Measurements from ENCODE around the gene FTO. TPM values are rescaled to one million over a fixed set of nuclear protein-coding genes. Genes with fewer than 3 reads are reported as not detected.

The FTO gene
- total RNA-seq, 1 experiment from 2014 or later, result 55.0 TPM

DNA sequence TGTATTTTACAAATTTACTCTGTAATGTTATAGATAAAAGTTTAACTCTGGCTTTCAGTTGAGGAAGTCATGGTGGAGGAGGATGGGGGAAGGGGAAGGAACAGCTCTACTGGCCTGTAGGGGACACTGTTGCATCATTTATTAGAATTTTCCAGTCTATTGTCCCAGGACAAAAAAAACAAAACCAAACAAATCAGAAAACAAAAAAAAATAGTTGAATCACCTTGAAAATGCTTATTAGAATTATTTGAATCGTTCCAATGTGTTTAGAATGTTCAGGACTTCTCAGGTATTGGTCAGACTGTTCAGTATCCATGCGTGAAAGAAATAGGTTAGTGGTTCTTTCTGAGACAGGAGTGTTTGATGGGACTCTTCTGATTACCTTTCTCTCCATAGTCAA is 242.0 kb downstream of the FTO start:
- ChIA-PET POLR2A (interaction anchor here (0.7 to 1.6 kb wide), 8 partner anchors 40 to 990 kb away, joined by 3 to 6 read pairs (median 3); no protein-coding TSS in a partner anchor), CTCF (interaction anchor here (0.7 to 2.6 kb wide), 8 partner anchors 13 to 1182 kb away, joined by 3 to 11 read pairs (median 4); no protein-coding TSS in a partner anchor)
- H3K4me1 Mint-ChIP-seq (ENCODE audit: insufficient read depth, unreplicated experiment), result peaks cover 6% of the 10 kb centered on the region
- peak overlapping the region; percentile 63 for H3K27ac Mint-ChIP-seq (ENCODE audit: low read depth, unreplicated experiment)
- H3K4me3 Mint-ChIP-seq (ENCODE audit: unreplicated experiment), result no peak overlapping the region
- TF ChIP-seq, protein P1, sequence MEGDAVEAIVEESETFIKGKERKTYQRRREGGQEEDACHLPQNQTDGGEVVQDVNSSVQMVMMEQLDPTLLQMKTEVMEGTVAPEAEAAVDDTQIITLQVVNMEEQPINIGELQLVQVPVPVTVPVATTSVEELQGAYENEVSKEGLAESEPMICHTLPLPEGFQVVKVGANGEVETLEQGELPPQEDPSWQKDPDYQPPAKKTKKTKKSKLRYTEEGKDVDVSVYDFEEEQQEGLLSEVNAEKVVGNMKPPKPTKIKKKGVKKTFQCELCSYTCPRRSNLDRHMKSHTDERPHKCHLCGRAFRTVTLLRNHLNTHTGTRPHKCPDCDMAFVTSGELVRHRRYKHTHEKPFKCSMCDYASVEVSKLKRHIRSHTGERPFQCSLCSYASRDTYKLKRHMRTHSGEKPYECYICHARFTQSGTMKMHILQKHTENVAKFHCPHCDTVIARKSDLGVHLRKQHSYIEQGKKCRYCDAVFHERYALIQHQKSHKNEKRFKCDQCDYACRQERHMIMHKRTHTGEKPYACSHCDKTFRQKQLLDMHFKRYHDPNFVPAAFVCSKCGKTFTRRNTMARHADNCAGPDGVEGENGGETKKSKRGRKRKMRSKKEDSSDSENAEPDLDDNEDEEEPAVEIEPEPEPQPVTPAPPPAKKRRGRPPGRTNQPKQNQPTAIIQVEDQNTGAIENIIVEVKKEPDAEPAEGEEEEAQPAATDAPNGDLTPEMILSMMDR (IDR thresholded peaks at IDR 0.05; ENCODE audit: unreplicated experiment), result peak; percentile 54
- DNase-seq (ENCODE audit: unreplicated experiment), result peak; percentile 53
- peaks cover 6% of the 10 kb centered on the region for H3K36me3 Mint-ChIP-seq (ENCODE audit: insufficient read depth, unreplicated experiment)
- no peaks in the 10 kb centered on the region for H3K9me3 Mint-ChIP-seq (ENCODE audit: unreplicated experiment)
- no TSS peak for BruUV-seq (replicated peaks)
- H3K27me3 Mint-ChIP-seq (ENCODE audit: insufficient read depth, unreplicated experiment), result no peaks in the 10 kb centered on the region
- intact Hi-C loops (cut with micrococcal nuclease), result loop anchor here (2.0 to 10.0 kb wide), 2 partner anchors 171 to 339 kb away; no protein-coding TSS in a partner anchor

DNA sequence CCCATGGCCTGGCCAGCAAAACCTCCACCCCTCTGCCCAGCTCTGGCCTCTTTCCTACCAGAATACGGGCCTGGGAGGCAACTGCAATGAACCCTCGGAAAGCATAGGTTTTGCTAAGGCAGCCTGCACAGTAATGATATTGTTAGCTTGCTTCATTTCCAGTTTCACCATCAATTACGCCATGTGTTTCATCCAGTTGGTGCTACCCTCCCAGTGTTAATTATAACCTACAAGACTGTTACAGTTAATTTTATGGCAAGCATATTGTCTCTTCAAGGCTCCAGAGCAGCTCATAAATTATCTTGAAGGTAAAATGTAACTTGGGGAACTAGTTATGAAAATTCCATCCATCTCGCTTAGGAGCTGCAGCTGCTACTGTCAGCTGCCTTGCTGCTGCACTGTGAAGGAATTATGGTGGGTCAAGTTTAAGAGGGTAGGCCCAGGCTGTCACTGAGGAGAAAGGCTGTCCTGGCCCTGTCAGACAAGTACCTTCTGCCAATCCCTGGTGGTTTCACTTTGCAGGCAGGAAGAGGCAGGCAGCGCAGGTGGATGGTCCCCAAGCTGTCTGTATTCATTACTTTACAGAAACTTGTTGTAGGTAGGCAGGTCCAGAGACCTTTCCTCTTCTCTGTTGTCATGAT is 242.9 kb downstream of the FTO start:
- Mint-ChIP-seq H3K4me3 (ENCODE audit: unreplicated experiment) (no peak overlapping the region), H3K9me3 (ENCODE audit: unreplicated experiment) (no peaks in the 10 kb centered on the region), H3K27me3 (ENCODE audit: insufficient read depth, unreplicated experiment) (no peaks in the 10 kb centered on the region), H3K4me1 (ENCODE audit: insufficient read depth, unreplicated experiment) (peaks cover 6% of the 10 kb centered on the region), H3K36me3 (ENCODE audit: insufficient read depth, unreplicated experiment) (peaks cover 6% of the 10 kb centered on the region), H3K27ac (ENCODE audit: low read depth, unreplicated experiment) (no peak overlapping the region)
- TF ChIP-seq, protein P1 (IDR thresholded peaks at IDR 0.05; ENCODE audit: unreplicated experiment), result no peak
- CTCF ChIA-PET, result interaction anchor here (0.6 to 2.6 kb wide), 7 partner anchors 172 to 983 kb away, joined by 3 to 11 read pairs (median 3); no protein-coding TSS in a partner anchor
- intact Hi-C loops (cut with micrococcal nuclease), result loop anchor here (2.0 to 10.0 kb wide), 2 partner anchors 172 to 338 kb away; no protein-coding TSS in a partner anchor
- no peak for DNase-seq (ENCODE audit: unreplicated experiment)
- POLR2A ChIA-PET, result interaction anchor here (0.8 to 1.6 kb wide), 7 partner anchors 19 to 981 kb away, joined by 3 to 6 read pairs (median 3); no protein-coding TSS in a partner anchor
- no TSS peak for BruUV-seq (replicated peaks)

DNA sequence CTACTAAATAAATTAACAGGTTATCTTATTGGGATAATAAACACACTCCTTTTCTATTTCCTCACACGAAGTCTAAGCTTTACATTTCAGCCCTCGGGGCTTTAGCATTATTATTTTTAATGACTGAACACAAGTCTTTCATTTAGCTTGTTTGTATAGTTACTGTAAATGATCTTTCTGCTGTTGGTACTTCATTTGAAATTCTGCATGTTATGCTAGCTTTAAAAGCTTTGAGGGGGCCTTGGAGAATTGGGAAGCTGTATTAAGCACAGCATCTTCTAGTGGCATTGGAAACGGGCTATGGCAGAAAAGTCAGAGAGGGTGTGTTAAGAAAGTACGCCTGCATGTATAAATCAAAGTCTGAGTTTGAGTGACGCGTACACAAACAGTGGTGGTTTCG is 243.7 kb downstream of the FTO start:
- TF ChIP-seq, protein P1 (IDR thresholded peaks at IDR 0.05; ENCODE audit: unreplicated experiment), result no peak
- ChIA-PET POLR2A (interaction anchor here (0.8 to 1.6 kb wide), 4 partner anchors 18 to 178 kb away, joined by 3 to 5 read pairs (median 3); no protein-coding TSS in a partner anchor), CTCF (interaction anchor here (0.7 to 2.6 kb wide), 5 partner anchors 173 to 982 kb away, joined by 3 to 11 read pairs (median 4); no protein-coding TSS in a partner anchor)
- Mint-ChIP-seq H3K4me1 (ENCODE audit: insufficient read depth, unreplicated experiment) (peaks cover 14% of the 10 kb centered on the region), H3K4me3 (ENCODE audit: unreplicated experiment) (no peak overlapping the region), H3K36me3 (ENCODE audit: insufficient read depth, unreplicated experiment) (peaks cover 6% of the 10 kb centered on the region), H3K27me3 (ENCODE audit: insufficient read depth, unreplicated experiment) (no peaks in the 10 kb centered on the region), H3K9me3 (ENCODE audit: unreplicated experiment) (no peaks in the 10 kb centered on the region), H3K27ac (ENCODE audit: low read depth, unreplicated experiment) (no peak overlapping the region)
- no TSS peak for BruUV-seq (replicated peaks)
- intact Hi-C loops (cut with micrococcal nuclease), result loop anchor here (2.0 to 10.0 kb wide), 2 partner anchors 173 to 337 kb away; no protein-coding TSS in a partner anchor
- DNase-seq (ENCODE audit: unreplicated experiment), result no peak

DNA sequence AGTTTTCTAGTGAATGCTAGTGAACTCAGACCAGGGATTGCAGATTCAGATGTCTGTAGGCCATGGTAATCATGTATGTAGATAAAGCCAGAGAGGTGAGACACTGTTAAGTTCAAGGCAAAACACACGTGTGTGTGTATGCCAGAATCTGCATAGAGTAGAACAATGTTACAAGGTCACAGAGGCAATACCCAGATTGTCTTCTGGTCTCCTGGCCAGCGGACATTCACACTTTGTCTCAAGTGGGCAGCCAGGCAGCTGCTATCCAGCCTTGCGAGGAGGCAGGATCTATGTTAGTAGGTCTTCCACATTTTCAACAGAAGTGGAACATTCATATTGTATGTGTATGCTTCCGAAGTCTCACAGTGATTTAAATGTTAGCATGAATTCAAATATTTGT is 244.4 kb downstream of the FTO start:
- intact Hi-C loops (cut with micrococcal nuclease), result loop anchor here (10.0 kb wide), 1 partner anchor 174 kb away; no protein-coding TSS in a partner anchor
- no peak for DNase-seq (ENCODE audit: unreplicated experiment)
- BruUV-seq (replicated peaks), result no TSS peak
- Mint-ChIP-seq H3K27me3 (ENCODE audit: insufficient read depth, unreplicated experiment) (no peaks in the 10 kb centered on the region), H3K9me3 (ENCODE audit: unreplicated experiment) (no peaks in the 10 kb centered on the region), H3K4me1 (ENCODE audit: insufficient read depth, unreplicated experiment) (peaks cover 15% of the 10 kb centered on the region), H3K36me3 (ENCODE audit: insufficient read depth, unreplicated experiment) (peaks cover 6% of the 10 kb centered on the region), H3K4me3 (ENCODE audit: unreplicated experiment) (no peak overlapping the region), H3K27ac (ENCODE audit: low read depth, unreplicated experiment) (no peak overlapping the region)
- CTCF ChIA-PET, result interaction anchor here (0.7 to 1.3 kb wide), 4 partner anchors 205 to 1516 kb away, joined by 3 read pairs; no protein-coding TSS in a partner anchor
- POLR2A ChIA-PET, result no interaction called here
- TF ChIP-seq, protein P1 (IDR thresholded peaks at IDR 0.05; ENCODE audit: unreplicated experiment), result no peak

All from MCF 10A (cell line).